D341Med (cell line): ENCODE data around the gene GDPGP1.

Source experiments
- DNase-seq: peaks from one replicate; pipeline ENCODE4 v3.0.0; 2012; ENCODE audit warnings: low spot score

GDPGP1 gene

GRCh38 chr15:90203922-90204321 is 30.1 kb upstream of the GDPGP1 start:
- DNase-seq, result peak; percentile 17

GRCh38 chr15:90205050-90205848 is 28.8 kb upstream of the GDPGP1 start:
- DNase-seq, result peak; percentile 21

GRCh38 chr15:90205886-90206285 is 28.1 kb upstream of the GDPGP1 start:
- no peak for DNase-seq

GRCh38 chr15:90207252-90207651 is 26.8 kb upstream of the GDPGP1 start:
- no peak for DNase-seq

GRCh38 chr15:90208356-90208755 is 25.7 kb upstream of the GDPGP1 start:
- no peak for DNase-seq

- no peak for DNase-seq
These were observed 24.4 kb upstream of the GDPGP1 start for GRCh38 chr15:90209591-90209990.

GRCh38 chr15:90210593-90210992 is 23.4 kb upstream of the GDPGP1 start:
- no peak for DNase-seq

GRCh38 chr15:90211009-90211408 is 23.0 kb upstream of the GDPGP1 start:
- no peak for DNase-seq

- no peak for DNase-seq
These were observed 22.4 kb upstream of the GDPGP1 start for GRCh38 chr15:90211440-90212143.

GRCh38 chr15:90212221-90213098 is 21.5 kb upstream of the GDPGP1 start:
- DNase-seq, result peak; percentile 37

GRCh38 chr15:90213122-90213817 is 20.7 kb upstream of the GDPGP1 start:
- DNase-seq, result peak; percentile 84

- no peak for DNase-seq
These were observed 20.2 kb upstream of the GDPGP1 start for GRCh38 chr15:90213818-90214204.

- DNase-seq, result no peak
These were observed 19.3 kb upstream of the GDPGP1 start for GRCh38 chr15:90214553-90215196.

GRCh38 chr15:90217671-90218394 is 16.2 kb upstream of the GDPGP1 start:
- DNase-seq, result no peak

GRCh38 chr15:90219421-90220141 is 14.4 kb upstream of the GDPGP1 start:
- peak; percentile 87 for DNase-seq

- peak; percentile 90 for DNase-seq
These were observed 12.6 kb upstream of the GDPGP1 start for GRCh38 chr15:90221246-90221900.

GRCh38 chr15:90222547-90222946 is 11.5 kb upstream of the GDPGP1 start:
- DNase-seq, result no peak

- peak; percentile 16 for DNase-seq
These were observed 10.4 kb upstream of the GDPGP1 start for GRCh38 chr15:90223441-90224165.

- DNase-seq, result peak; percentile 16
These were observed 9.0 kb upstream of the GDPGP1 start for GRCh38 chr15:90225047-90225446.
